Measurements from ENCODE around the gene SNED1.

SNED1 gene

DNA sequence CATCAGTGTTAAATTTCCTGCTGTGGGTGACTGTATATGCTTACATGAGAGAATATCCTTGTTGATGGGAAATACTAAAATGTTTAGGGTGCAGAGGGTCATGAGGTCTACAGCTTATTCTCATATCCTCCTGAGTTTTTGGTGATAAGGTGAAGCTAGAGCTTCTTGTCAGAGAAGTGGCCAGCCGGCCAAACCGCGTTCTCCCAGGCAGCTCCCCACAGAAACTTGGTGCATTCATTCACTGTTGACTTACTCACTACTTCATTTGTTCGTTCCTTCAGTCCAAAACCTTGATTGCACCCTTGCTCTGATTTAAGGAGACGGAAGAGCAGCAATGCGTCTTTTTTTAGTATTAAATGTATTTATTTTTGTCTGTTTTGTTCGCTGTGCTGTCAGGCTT lies 8.7 kb downstream of the SNED1 start:
- no peak for DNase-seq

DNA sequence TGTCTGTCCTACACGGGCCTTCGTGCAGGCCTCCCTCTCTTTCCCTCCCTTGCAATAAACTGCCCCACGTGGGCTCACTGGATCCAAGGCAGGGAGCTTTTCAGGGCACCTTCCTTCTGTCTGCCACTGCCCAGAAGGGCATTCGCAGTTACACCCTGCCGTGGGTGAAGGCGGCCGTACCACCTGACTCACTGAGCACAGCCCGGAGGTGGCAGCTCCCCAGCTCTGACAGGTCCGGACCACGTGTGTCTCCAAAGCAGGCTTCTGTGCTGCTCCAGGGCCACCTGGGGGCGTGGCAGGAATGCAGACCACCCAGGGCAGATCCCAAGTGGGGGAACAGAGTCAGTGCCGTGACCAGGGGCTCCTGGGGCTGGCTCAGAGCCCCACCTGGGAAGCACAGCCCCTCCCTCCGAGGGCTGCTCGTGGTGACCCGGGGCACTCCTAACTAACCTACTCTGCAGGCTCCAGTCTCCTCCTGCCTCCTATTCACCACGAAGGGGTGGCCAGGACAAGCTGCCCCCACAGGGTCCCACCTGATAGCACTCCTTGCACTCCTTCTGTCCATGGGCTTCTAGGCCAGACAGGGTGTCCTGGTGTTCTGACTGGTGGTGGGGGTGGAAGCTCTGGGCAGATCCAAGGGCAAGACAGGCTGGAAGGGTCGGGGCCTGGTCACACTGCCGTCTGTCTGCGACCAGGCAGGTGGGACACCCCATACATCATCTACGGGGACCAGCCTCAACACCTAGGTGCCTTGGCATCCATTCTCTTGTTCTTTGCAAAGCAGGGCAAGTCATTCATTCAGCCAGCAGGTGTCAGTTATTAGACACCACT lies 9.7 kb downstream of the SNED1 start:
- DNase-seq, result peak; percentile 12 to 17

DNA sequence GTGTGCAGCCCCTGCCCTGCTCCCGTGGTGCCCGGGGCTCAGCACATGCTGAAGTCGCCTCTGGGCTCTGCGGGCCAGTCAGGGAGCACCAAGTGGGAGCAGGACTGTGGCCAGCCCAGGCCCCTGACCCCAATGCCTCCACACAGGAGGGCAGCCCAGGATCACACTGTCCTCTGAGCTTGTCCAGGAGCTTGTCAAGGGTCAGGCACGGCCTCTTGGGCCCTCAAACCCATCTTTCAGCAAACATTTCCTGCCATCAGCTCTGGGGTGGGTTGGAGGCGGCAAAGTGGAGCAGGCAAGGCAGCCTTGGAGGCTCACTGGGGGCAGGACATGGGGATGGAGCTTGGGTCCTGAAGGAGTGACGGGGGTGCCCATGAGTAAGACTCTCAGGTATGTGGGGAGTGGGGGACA lies 10.3 kb downstream of the SNED1 start:
- DNase-seq, result peak; percentile 16 to 17

DNA sequence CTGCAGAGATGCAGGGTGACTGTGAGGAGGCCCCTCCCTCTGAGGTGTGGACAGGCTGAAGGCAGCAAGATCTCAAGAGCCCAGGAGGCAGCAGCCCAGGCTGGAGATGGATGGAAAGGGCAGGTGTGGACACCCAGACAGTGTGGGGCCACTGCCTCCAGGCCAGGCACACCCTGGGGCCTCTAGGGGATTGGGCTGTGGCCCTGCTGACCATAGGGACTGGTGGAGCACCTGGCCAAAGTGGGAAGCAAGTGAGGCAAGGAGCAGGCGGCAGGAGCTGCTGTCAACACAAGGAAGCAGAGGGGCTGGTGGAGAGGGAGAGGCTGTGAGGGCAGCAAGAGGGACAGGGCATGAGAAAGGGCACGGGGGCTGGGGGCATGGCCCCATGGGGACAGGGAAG lies 10.8 kb downstream of the SNED1 start:
- peak in 1 of 2 experiments; percentile 18 for DNase-seq

DNA sequence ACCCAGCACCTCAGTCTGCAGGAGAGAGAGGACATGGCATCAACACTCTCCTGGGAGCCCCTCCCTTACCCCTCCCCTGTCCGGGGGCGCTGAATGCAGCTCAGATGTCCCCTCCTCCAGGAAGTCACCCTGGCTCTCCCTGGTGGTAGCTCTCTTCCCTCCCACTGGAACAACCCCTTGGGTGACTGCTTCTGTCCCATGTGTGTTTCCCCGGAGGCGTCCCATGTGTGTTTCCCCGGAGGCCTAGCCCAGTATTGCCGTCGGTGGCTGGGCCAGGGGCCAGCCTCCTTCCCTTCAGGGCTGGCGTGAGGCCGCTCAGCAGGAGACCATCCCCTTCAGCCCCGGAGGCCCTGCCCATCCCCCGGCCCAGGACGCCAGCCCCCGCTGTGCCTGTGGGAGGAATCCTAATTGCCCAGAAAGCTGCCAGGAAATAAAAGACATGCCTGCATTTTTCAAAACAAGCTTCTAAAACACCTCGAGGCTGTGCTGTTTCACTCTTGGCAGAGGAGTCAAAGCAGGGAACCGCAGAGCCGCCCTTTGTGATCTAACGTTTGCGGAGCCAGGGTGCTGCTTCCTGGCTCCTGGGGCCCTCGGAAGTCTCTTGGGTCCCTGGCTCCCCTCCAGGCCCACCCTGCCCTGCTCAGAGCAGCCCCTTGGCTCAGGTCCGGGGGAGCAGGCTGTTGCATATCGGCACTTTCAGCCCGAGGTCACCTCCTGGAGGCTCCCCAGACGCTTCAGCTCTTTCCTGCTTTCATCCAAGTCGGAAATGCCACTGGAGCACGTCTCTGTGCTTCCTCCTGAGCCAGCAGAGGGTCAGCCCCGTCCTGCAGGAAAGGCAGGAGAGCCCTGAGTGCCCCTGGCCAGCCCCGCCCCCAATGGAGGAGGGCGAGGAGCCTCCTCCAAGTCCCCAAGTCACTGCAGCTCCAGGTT lies 11.4 kb downstream of the SNED1 start:
- DNase-seq, result peak; percentile 69 to 72

DNA sequence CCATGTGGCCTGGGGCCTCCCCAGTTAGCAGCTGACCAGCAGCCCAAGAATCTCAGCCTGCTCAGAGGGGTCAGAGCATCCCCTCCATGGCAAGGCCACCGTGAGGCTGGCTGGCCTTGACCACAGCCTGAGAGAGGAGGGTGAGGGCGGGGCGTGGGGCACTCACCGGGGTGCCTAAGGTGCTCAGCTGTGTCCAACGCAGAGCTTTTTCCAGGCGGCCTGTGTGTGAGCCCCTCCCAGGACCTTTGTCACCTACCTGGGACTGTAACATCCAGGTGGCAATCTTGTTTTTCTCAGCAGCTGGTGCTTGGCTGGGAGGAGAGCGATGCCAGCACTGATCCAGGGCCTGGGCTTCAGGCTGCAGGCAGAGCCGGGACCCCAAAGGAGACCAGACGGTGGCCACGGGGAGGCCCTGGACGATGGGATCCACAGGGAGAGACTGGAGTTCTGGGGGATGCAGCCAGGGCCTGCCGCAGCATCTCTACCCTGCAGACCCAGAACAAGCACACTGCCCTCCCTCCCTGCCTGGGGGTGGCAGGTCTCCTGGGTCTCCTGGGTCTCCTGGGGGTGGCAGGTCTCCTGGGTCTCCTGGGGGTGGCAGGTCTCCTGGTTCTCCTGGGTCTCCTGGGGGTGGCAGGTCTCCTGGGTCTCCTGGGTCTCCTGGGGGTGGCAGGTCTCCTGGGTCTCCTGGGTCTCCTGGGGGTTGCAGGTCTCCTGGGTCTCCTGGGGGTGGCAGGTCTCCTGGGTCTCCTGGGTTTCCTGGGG lies 12.3 kb downstream of the SNED1 start:
- peak in 1 of 2 experiments; percentile 28 for DNase-seq

DNA sequence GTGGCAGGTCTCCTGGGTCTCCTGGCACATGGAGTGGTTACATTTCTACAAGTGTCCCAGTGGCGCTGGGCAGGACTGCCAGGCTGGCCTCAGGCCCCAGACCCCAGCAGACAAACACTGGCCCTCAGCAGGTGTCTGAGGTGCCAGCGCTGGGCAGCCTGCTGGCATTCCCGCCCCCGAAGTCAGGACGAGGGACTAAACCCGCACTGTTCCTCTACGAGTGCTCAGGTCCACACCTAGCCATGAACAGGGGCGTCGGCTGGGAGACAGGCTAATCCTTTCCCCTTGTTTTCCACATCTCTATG lies 12.8 kb downstream of the SNED1 start:
- DNase-seq, result peak in 1 of 2 experiments; percentile 25

DNA sequence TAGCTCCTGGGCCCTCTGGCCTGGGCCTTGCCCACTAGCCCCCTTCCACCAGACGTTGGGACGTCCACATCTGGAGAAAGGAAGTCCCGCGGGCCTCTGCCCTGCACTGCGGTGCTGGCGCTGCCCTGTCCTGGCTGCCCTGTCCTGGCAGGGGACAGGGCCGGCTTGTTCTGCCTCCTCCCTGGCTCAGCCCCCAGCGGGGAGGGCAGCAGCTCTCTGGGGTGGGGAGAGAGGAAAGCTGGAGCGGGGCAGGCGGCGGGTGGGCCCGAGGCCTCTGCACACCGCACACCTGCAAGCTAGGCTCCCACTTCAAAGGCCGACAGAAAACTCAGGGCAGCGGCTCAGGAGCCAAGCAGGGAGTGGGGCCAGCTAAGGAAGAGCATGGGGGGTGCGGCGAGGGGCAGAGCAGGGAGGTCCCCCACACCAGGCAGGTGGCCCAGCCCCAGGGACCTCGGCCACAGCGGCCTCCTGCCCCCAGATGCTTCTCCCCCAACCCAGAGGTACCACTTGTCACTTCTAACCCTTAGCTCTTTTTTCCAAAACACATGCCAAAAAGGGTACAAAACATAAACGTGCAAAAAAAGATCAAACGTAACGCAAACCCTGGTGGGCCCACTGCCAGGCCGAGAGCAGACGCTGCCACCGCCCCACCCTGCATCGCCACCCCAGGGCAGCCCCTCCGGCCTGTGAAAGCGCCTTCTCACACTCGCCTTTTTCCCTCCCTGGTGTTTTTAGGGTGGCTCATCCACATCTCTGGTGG lies 13.5 kb downstream of the SNED1 start:
- DNase-seq, result peak; percentile 23 to 28

DNA sequence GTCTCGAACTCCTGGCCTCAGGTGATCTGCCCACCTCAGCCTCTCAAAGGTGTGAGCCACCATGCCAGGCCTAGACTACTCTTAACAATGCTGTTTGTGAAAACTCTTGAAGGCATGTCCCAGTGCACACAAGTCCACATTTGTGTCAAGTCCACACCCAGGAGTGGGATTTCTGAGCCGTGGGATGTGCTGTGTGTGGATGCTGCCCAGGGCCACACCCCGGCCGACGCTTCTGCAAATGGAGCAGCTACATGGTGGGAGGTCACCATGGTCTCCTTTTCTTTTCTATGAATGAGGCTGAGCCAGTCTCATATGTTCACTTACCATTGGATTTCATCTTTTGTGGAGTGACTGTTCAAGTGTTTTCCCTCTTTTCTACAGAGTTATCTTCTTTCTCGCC lies 15.8 kb downstream of the SNED1 start:
- peak; percentile 7 to 10 for DNase-seq

DNA sequence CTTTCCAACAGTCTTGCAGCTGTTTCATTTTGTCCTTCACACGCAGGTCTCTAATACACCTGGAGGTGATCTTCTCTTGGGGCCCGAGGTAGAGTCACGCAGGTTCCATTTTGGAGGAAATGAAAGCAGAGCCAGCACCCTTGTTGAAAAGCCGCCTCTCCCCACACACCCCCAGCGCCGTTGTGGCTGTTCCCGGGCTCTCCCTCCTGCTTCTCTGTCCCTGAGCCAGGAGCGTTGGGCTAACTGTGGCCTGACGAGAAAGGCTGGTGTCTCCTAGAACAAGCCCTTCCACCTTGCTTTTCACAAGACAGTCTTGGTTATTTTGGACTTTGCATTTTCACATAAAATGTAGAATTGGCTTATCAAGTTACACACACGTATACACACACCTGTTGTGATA lies 16.3 kb downstream of the SNED1 start:
- DNase-seq, result peak in 1 of 2 experiments; percentile 7

DNA sequence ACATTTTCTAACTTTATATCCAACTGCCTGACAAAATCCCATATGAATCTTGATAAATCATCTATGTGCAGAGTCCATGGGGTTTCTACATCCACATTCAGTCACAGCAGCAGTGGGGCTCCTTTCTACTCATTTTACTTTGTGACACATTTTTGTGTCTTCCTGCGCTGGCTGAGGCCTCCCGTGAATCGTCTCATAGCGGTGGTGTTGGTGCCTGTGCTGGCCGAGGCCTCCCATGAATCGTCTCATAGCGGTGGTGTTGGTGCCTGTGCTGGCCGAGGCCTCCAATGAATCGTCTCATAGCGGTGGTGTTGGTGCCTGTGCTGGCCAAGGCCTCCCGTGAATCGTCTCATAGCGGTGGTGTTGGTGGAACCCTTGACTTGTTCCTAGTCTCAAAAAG lies 17.0 kb downstream of the SNED1 start:
- peak in 1 of 2 experiments; percentile 11 for DNase-seq

DNA sequence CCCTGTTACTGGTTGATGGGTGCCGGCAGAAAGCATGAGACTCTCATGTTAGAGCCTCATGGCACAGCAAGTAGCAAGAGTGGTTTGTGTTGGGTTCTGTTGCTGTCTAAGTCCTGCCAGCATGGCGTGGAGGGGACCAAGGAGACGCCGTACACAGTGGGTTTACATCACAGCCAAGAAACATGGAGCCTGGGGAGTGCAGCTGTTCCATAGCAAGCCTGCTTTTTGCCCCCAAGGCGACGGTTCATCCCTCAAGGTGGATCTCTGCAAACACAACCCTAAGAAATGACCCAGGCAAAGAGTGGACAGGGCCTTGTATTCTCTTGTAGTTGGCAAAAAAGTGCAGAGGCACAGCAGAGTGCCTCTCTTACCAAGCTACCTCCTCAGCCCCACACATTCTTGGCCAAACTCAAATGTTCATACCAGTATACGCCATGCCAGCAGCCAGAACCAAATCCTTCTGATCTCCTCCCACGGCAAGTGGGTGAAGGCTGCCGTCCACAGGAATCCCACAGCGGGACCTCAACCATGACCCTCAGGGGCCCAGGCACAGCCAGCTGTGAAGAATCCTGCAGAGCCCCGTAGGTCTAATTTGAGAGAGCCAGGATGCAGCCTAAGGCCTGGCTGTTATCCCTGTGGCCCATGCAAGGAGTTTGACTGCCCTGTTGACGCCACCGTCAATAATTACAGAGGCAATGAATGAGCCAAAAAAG lies 19.0 kb downstream of the SNED1 start:
- DNase-seq, result peak in 1 of 2 experiments; percentile 5

DNA sequence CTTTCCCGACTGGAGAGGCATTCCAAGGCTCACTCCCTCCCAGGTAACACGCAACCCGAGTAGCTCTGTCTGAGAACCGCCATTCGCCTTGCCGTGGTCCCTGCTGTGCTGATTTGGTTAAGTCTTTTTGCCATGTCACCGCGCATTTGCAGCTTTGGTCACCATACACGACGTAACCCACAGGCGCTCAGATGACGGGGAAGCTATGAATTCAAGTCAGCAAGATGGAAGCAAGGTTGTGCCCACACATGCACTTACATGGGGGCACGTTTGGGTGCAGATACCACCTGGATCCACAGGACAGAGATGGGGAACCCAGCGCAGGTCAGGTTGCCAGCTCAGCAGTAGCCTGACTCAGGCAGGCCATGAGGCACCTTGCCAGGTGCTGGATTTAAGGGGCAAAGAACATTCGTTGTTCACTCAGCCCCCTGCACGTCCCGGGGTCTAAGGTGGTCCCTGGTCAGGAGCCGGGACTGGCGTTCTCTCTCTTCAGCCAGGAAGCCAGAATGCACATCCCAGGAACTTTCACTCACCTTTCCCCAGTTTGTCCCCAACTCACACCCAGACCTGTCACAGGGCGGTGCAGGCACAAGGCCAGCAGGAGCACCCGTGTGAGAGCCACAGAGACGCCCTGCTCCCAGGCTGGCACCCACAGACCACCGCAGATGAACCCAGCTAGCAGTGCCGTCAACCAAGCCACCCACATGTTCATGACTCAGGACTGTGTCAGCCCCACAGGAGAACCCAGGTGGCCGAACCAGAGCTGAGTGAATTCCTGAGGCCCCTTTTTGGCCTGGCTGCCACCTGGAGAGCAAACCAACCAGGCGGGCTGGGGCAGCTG lies 19.9 kb downstream of the SNED1 start:
- DNase-seq, result peak; percentile 33 to 46

DNA sequence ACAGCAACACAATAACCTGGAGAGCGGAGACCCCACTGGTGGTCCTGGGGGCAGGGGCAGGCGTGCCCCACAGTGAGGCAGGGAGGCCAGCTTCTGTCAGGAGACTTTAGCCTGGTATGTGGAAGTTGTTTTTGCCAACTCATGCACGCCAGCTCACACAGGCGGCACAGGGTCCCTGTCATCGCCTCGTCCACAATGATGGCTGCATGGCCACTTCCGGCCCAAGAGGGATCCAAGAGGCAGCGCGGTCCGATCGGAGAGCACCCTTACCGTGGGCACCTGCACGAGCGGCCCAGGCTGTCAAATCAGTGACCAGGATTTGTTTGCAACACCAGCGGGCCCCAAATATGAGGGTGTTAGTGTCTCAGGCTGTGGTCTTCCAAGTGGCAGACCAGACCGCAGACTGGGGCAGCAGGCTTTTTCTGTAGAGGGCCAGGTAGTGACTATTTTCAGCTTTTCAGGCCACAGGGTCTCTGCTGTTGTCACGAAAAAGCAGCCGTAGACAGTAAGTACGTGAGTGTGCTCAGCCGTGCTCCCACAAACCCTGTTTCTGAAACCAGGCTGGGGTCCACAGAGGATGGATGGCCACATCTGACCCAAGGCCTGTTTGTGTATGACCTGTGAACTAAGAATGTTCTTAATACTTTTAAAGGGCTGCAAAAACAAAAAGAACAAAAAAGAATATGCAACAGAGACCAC lies 21.2 kb downstream of the SNED1 start:
- DNase-seq, result no peak

DNA sequence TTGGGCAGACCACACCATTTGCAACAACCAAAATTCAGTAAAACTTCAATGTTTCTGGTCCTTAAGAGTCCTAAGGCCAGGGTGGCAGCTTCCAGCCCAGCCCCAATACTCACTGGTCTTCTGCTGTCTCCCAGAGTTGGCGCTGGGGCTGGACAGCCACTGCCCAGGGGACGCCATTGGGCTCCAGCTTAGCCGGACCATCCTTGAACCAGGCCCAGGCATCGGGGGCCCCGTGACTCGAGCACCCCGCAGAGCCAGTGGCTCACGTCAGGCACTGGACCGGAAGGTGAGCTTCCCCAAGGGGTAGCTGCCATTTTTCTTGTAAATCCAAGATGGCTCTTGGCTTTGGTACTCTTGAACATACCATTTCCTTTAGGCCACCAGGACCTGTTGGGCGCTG lies 21.8 kb downstream of the SNED1 start:
- no peak for DNase-seq

DNA sequence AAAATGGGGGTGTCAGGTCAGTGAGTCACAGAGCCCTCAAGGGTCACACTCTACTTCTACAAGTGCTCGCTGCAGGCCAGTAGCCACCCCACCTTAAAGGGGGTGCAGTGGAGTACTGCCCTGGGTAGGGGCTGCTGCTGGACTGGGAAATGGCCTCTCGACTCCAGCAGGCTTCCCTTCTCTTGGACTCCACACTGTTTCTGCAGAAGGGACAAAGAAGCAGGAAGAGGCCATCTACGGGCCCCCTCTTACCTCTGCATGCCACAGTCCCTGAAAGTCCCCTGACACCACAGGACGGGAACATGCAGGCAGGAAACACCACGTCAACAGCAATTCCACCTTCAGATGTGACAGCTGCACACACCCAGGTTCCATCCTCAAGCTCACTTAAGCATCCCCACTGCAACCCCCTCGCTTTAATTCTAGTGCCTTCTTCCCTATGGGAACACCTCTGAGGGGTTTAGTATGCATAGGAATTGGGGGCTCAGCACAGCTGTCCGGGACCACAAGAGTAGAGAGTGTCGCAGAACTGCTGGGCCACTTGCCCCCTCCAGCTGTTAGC lies 22.3 kb downstream of the SNED1 start:
- DNase-seq, result peak in 1 of 2 experiments; percentile 8

DNA sequence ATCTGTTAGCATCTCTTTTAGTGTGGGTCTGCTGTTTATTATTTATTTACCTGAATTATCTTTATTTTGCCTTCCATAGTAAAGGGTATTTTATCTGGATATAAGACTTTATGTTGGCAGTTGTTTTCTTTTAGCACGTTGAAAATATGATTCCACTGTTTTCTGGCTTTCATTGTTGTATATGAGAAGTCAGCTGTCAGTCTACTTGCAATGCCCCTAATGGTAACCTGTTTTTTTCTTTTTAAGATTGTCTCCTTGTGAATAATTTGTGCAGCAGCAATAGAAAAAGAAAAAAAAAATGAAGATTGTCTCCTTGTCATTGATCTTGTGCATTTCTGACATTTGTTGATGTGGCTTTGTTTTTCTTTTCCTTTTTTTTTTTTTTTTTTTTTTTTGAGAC lies 27.2 kb downstream of the SNED1 start:
- DNase-seq, result no peak

DNA sequence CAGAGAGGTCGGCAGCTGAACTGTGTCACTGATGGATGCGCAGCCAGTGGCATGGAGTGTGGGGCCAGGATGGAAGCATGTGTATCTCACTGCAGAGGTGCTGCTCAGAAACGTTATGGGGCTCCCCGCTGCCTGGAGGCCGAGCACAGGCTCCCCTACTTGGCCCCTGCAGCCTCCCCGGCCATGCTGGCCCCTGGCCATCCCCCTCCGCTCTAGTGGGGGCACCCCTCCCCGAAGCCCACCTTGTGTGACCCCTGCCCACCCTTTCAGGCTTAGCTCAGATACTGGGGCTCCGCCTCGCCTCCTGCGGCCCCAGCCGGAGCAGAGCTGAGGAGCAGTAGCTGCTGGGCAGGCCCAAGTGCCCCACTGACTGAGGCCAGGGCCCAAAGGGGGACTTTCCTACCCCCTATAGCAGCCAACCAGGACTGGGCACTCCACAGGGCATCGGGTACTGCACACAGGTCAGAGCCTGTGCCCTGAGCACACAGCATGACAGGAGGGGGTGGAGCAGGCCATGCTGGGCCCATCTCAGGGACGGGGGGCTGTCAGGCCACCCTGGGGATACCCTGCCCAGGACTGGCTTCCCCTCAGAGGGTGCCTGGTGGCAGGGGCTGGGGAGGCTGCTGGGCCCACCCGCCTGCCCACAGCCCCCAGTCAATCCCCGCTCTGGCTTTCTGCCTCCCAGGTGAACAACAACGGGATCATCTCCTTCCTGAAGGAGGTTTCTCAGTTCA lies 31.3 kb downstream of the SNED1 start:
- no peak for DNase-seq

DNA sequence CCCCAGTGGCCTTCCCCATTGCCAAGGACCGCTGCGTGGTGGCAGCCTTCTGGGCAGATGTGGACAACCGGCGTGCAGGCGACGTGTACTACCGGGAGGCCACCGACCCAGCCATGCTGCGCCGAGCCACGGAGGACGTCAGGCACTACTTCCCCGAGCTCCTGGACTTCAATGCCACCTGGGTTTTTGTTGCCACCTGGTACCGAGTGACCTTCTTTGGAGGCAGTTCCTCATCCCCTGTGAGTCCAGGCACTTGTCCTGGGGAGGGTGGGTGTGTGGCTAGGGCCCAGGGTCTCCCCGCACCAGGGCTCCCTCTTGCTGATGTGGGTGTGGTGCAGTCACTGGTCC lies 31.9 kb downstream of the SNED1 start:
- DNase-seq, result no peak

All from activated T-cell treated with anti-CD3 and anti-CD28 coated beads, Interleukin-2, amount 50 U/mL, for 48 hours (primary cell).